Aorta (tissue), 5 donors: ENCODE data around the gene HPSE. TPM values are rescaled to one million over a fixed set of nuclear protein-coding genes. Genes with fewer than 3 reads are reported as not detected.

ENCODE experiments used
- ATAC-seq: fragments of 200-7000 bp; cut with Tn5 transposase; one replicate; pipeline ENCODE4 v1.9.1; 2022; ENCODE audit warnings: moderate library complexity; ENCODE audit not compliant: low FRiP score
- DNase-seq, 2 donors: peaks; one replicate each; pipeline ENCODE4 v3.0.0-alpha.2; 2020
- H3K27ac ChIP-seq, 2 donors: one replicate each; pipeline ENCODE4 v1.5.1; 2013; ENCODE audit warnings: low read length in 2 of 2, mild to moderate bottlenecking in 2 of 2, moderate library complexity in 2 of 2, control low read depth in 1 of 2, inconsistent platforms in 1 of 2, low read depth in 1 of 2
- H3K27me3 ChIP-seq, 2 donors: one replicate each; pipeline ENCODE4 v1.6.1; 2013; ENCODE audit warnings: control low read depth in 1 of 2, low read length in 1 of 2, mild to moderate bottlenecking in 1 of 2, moderate library complexity in 1 of 2; ENCODE audit not compliant: insufficient read depth in 2 of 2, control insufficient read depth in 1 of 2
- H3K36me3 ChIP-seq, 2 donors: one replicate each; pipeline ENCODE4 v1.6.1; 2013; ENCODE audit warnings: control low read depth in 1 of 2, low read length in 1 of 2, mild to moderate bottlenecking in 1 of 2; ENCODE audit not compliant: insufficient read depth in 2 of 2, control insufficient read depth in 1 of 2
- H3K4me1 ChIP-seq, 2 donors: one replicate each; pipeline ENCODE4 v1.6.1; 2013; ENCODE audit warnings: low read length in 2 of 2, control low read depth in 1 of 2, mild to moderate bottlenecking in 1 of 2, moderate library complexity in 1 of 2; ENCODE audit not compliant: insufficient read depth in 2 of 2, control insufficient read depth in 1 of 2
- H3K4me3 ChIP-seq, 2 donors: one replicate each; pipeline ENCODE4 v1.5.1; 2013; ENCODE audit warnings: low read length in 2 of 2, control low read depth in 1 of 2, mild to moderate bottlenecking in 1 of 2
- H3K9me3 ChIP-seq: one replicate; pipeline ENCODE4 v1.6.1; 2013; ENCODE audit warnings: mild to moderate bottlenecking, low read length; ENCODE audit not compliant: control insufficient read depth
- WGBS, 2 donors: extraction: QIAGEN DNeasy Blood & Tissue Kit; methylation state at CpG; one replicate each; pipeline ENCODE4 v1.1.7; 2013; 5-methylcytosine and 5-hydroxymethylcytosine counted together
- intact Hi-C, 2 donors: fragments of 100-400 bp; cut with DNase I; formaldehyde crosslinking; loops; one replicate each; pipeline versions ENCODE4 v1.14.2 to v1.15.0; 2022
- polyA plus RNA-seq, 2 donors: library from polyadenylated mRNA; stranded (reverse); fragments of 200-250 nt; gene quantifications; one replicate each; pipeline ENCODE4 v1.2.3, GENCODE V29; 2013
- total RNA-seq, 2 donors: library from RNA; stranded (reverse); fragmentation: NEBNext Ultra II Directional; extraction: Animal tissue kit (Norgen Biotek cat#: 25700); gene quantifications; one replicate each; pipeline ENCODE4 v1.2.1, GENCODE V29; 2021
- donor health status: healthy with polysubstance abuse.
- donor health status: Bipolar disorder and iron deficiency.
- donor health status: DM: no; HTN: no; CAD: no.
- donor health status: DM: no; HTN: no; CAD: no.
- donor health status: DM: yes; HTN: yes; CAD: no.

Gene HPSE
- total and polyA plus RNA-seq, 4 donors = 0.82 to 5.0 (median 3.4) TPM

DNA sequence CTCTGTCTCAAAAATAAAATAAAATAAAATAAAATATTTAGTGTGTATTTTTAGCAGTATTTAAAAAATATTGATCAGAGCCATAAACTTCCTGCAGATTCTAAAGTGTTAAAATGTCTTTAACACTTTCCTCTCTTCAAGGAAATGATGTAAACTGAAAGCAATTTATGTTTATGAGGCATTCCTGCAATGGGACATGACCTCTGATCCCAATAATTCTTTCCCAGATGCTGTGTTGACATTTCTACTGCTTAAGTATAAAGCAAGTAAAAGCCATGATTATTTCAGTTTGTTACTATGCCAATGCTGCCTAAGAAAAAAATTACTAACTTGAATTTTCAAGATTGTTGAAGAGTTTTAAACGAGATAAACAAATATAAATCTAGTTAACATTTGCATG, 79.1 kb downstream of the HPSE start:
- intact Hi-C loops = no loop called here
- WGBS, 2 donors = 45 to 51% methylated on average over 1 of the region's 1 CpG
- Histone ChIP-seq H3K9me3 (no peaks in the 10 kb centered on the region), H3K36me3 (no peaks in the 10 kb centered on the region), H3K27me3 (no peaks in the 10 kb centered on the region), H3K27ac (no peak overlapping the region), H3K4me3 (no peak overlapping the region), H3K4me1 (no peaks in the 10 kb centered on the region)
- DNase-seq (no peak), ATAC-seq (no peak)

DNA sequence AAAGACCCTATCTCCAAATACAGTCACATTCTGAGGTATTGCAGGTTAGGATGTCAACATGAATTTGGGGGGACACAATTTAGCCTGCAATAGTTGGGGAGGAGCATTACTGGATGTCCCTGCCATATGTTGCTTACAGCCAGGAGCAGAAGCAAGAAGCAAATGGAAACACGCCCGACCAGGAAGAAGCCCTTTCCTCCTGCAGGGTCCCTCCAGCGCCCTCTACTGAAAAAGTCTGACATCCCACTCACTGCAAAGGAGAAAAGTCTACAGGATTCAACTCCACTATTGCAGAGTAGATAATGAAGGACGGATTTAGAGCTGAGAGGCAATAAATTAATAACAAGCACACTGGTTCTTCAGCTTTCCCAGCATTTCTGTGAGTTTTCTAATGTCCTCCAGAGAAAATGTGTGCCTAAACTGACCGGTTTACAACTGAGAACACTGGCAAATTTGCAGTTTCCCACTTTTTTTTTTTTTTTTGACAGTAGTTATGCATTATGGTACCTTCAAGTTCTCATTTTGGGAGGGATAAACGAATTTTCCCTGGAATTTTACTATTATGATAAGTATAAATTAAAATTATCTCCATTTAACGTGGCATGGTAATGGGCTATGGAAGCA, 81.8 kb downstream of the HPSE start:
- Histone ChIP-seq H3K4me3 (no peak overlapping the region), H3K4me1 (no peaks in the 10 kb centered on the region), H3K36me3 (no peaks in the 10 kb centered on the region), H3K9me3 (no peaks in the 10 kb centered on the region), H3K27me3 (no peaks in the 10 kb centered on the region), H3K27ac (no peak overlapping the region)
- ATAC-seq (no peak), DNase-seq (peak in 1 of 2 donors; percentile 65)
- 35 to 41% methylated on average over 7 of the region's 7 CpGs for WGBS, 2 donors
- intact Hi-C loops = no loop called here

DNA sequence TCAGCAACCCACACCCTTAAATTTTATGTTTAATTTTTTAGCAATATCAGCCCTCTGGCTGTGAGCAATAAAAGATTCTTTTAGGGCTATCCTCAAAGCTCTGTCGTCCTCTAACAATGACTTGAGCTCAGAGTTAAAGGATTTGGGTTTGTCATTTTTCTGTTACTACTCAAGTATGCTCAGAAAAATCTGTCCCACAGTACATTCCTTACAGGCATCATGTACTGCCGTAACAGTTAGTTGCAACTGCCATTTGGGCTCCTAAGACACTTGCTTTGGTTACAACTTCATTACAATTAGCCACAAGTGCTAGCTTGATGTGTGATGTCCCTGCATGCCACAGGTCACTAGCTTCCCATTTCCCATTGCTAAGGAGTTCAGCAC, 83.2 kb downstream of the HPSE start:
- intact Hi-C loops = no loop called here
- 59 to 76% methylated on average over 2 of the region's 2 CpGs for WGBS, 2 donors
- ATAC-seq (no peak), DNase-seq (no peak)
- no peaks in the 10 kb centered on the region for H3K36me3 ChIP-seq
- no peaks in the 10 kb centered on the region for H3K9me3 ChIP-seq
- H3K27ac ChIP-seq = no peak overlapping the region
- H3K27me3 ChIP-seq = no peaks in the 10 kb centered on the region
- H3K4me1 ChIP-seq = no peaks in the 10 kb centered on the region
- no peak overlapping the region for H3K4me3 ChIP-seq

DNA sequence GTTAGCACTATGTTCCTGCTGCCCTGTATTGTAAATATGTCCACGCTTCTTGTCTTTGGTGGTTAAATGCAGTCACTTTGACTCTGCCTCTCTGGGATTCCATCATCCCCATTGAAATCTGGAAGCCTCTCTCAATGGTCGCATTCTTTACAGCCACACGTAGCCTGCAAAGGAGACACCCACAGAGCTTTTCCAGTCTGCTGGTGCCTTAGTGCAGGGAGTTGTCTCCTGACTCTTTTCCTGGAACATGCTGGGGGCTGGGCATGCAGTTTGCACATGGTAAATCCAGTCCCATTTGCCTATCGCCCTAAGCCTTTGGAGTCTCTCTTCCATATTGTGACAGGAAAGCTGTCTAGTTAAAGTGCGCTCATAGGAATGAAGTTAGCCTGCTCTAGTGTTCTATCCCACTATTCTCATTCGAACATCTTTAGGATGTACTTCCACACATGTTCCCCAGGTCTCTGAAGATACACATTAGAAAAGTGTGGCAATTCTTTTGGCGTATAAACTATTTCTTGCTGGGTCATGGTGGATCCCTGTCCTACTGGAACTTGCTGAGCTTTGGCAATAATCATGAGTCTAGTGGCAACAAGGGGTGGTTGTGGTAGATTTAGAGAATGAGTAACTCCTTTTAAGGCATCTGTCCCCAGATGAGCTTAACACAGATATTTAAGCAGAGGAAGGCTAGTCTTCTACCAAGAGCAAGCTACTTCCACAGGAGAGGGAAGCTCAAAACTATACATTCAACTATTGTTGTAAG, 83.8 kb downstream of the HPSE start:
- intact Hi-C loops = no loop called here
- DNase-seq (no peak), ATAC-seq (no peak)
- H3K9me3 ChIP-seq = no peaks in the 10 kb centered on the region
- 80 to 84% methylated on average over 7 of the region's 7 CpGs for WGBS, 2 donors
- no peaks in the 10 kb centered on the region for H3K27me3 ChIP-seq
- H3K4me3 ChIP-seq = no peak overlapping the region
- H3K36me3 ChIP-seq = no peaks in the 10 kb centered on the region
- H3K27ac ChIP-seq = no peak overlapping the region
- H3K4me1 ChIP-seq = no peaks in the 10 kb centered on the region

DNA sequence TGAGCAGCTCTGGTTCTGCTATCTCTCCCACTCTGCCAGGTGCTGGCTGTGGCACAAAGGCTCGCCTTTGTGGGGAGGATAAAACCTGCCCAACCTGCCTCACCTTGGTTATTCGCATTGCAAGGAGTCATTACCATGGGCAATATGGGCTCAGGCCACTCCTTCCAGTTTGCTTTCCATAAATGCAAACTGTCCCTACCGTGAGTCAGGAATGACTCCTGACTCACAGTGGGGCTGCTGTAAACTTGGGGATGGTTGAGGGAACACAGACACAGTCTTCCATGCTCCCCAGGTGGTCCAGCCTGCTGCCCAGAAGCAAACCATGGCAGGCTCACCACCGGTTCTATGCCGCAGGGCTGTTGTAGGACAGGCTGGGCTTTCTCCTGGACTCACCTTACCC, 86.2 kb downstream of the HPSE start:
- no peaks in the 10 kb centered on the region for H3K27me3 ChIP-seq
- ATAC-seq (no peak), DNase-seq (no peak)
- 89 to 93% methylated on average over 5 of the region's 5 CpGs for WGBS, 2 donors
- H3K36me3 ChIP-seq = no peaks in the 10 kb centered on the region
- intact Hi-C loops = no loop called here
- no peaks in the 10 kb centered on the region for H3K4me1 ChIP-seq
- H3K9me3 ChIP-seq = no peaks in the 10 kb centered on the region
- H3K4me3 ChIP-seq = no peak overlapping the region
- H3K27ac ChIP-seq = no peak overlapping the region

DNA sequence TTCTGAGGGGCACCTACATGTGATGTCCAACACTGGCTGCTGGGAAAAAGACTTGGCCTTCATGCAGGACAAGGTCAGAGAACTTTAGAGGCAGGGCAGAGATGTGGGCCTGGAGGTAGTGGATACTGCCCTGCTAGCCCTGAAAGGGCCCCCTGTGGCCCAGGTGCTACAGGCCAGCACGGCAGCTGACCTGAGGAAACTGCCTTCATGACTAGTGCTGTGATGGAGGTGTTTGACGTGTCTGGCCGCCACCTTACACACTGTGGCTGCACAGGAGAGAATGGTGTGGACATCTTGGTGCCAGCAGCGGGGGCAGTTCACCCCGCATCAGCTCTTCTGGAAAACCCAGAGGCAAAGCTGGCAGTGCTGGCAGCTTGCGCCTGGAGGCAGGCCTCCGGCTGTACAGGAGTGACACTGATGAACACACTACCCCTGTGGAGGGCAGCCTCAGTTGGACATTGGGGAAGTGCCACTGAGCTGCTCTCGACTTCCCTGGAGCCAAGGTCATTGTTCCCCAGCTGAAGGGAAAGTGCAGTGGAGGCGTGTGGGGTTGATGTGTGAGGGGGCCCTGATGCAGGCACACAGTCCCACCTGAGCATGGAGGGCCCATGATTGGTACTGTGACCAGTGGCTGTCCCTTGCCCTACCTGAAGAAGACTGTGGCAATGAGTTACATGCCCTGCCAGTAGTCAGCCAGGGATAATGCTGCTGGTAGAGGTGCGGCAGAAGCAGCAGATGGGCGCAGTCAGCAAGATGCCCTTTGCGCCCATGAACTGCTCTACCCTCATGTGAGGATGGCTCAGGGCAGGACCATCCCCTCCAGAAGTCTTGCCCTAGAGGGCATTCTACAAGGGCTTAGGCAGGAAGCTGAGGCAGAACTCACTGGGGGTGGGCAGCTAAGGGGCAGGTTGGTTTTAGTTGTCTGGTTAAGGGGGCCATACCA, 87.0 kb downstream of the HPSE start:
- no peak overlapping the region for H3K27ac ChIP-seq
- H3K36me3 ChIP-seq = no peaks in the 10 kb centered on the region
- no peak overlapping the region for H3K4me3 ChIP-seq
- no peaks in the 10 kb centered on the region for H3K4me1 ChIP-seq
- no peaks in the 10 kb centered on the region for H3K9me3 ChIP-seq
- H3K27me3 ChIP-seq = no peaks in the 10 kb centered on the region
- peak; percentile 46 for ATAC-seq
- WGBS, 2 donors = 93 to 95% methylated on average over 12 of the region's 12 CpGs
- intact Hi-C loops = no loop called here
- no peak for DNase-seq

Other genes starting within 250 kb of the HPSE start
- gene PLAC8, start 220.1 kb downstream of the HPSE start, total RNA-seq = 1 to 10 TPM; 3.5 to 4.2 TPM
- gene PLAC8, start 220.1 kb downstream of the HPSE start, polyA plus RNA-seq = 10 to 100 TPM in 1 of 2 donors, 1 to 10 TPM in 1; 3.2 to 48.1 TPM
- gene COQ2, start 50.0 kb downstream of the HPSE start, total RNA-seq = 1 to 10 TPM; 6.6 to 7.6 TPM
- gene COQ2, start 50.0 kb downstream of the HPSE start, polyA plus RNA-seq = 1 to 10 TPM; 1.8 to 3.6 TPM
- gene HELQ, start 121.0 kb upstream of the HPSE start, total RNA-seq = 10 to 100 TPM; 11.6 to 17.0 TPM
- gene HELQ, start 121.0 kb upstream of the HPSE start, polyA plus RNA-seq = 1 to 10 TPM; 6.1 to 7.4 TPM
- 10 to 100 TPM; 38.2 to 41.5 TPM for gene MRPS18C, start 121.2 kb upstream of the HPSE start, total RNA-seq
- 10 to 100 TPM; 21.5 to 41.8 TPM for gene MRPS18C, start 121.2 kb upstream of the HPSE start, polyA plus RNA-seq
- 10 to 100 TPM; 12.0 to 21.0 TPM for gene ABRAXAS1, start 150.3 kb upstream of the HPSE start, total RNA-seq
- 10 to 100 TPM; 10.6 to 13.3 TPM for gene ABRAXAS1, start 150.3 kb upstream of the HPSE start, polyA plus RNA-seq
- gene GPAT3, start 201.3 kb upstream of the HPSE start, total RNA-seq = 1 to 10 TPM; 5.1 to 7.5 TPM
- gene GPAT3, start 201.3 kb upstream of the HPSE start, polyA plus RNA-seq = 1 to 10 TPM in 1 of 2 donors, under 1 TPM in 1; 0.90 to 8.9 TPM